HepG2 (cell line): ENCODE results near the gene LRRC45. TPM values are rescaled to one million over a fixed set of nuclear protein-coding genes. Genes with fewer than 3 reads are reported as not detected.

Experiments used
- AGO2 ChIP-seq: fragments of 200-400 bp; formaldehyde crosslinking; optimal IDR thresholded peaks from 2 replicates; pipeline ENCODE3; 2017; ENCODE audit warnings: mild to moderate bottlenecking, low read depth, low read length, moderate library complexity
- CEBPZ ChIP-seq: IDR thresholded peaks from 2 replicates; pipeline ENCODE4 v1.6.1; 2012; ENCODE audit warnings: low read length, improper control_type of control experiment
- DR1 ChIP-seq: sonication (generic); formaldehyde crosslinking; IDR thresholded peaks from 2 replicates; pipeline ENCODE4 v1.8.0; 2021; ENCODE audit warnings: mild to moderate bottlenecking, missing genetic modification reagents, inconsistent platforms
- ETV5 ChIP-seq: IDR thresholded peaks from 2 replicates; pipeline ENCODE4 v1.6.1; 2018; ENCODE audit warnings: missing biosample characterization, missing genetic modification reagents, inconsistent platforms, borderline replicate concordance
- HNRNPH1 ChIP-seq: fragments of 200-400 bp; formaldehyde crosslinking; optimal IDR thresholded peaks from 2 replicates; pipeline ENCODE3; 2017; ENCODE audit warnings: mild to moderate bottlenecking, low read depth, low read length
- ISL2 ChIP-seq: sonication (generic); formaldehyde crosslinking; IDR thresholded peaks from 2 replicates; pipeline ENCODE4 v1.5.0; 2020; ENCODE audit warnings: missing genetic modification reagents
- KLF9 ChIP-seq: IDR thresholded peaks from 2 replicates; pipeline ENCODE4 v1.6.1; 2016; ENCODE audit warnings: low read depth
- MTF1 ChIP-seq: sonication (generic); formaldehyde crosslinking; IDR thresholded peaks from 2 replicates; pipeline ENCODE4 v1.5.0; 2020; ENCODE audit warnings: missing genetic modification reagents
- NBN ChIP-seq: fragments of 450-650 bp; conservative IDR thresholded peaks from 2 replicates; pipeline ENCODE4 v1.6.1; 2017
- NONO ChIP-seq, 2 experiments: fragments of 450-650 bp in 1 of 2; sonication (generic) in 1 of 2; formaldehyde crosslinking in 1 of 2; IDR thresholded peaks in 1 of 2; conservative IDR thresholded peaks in 1 of 2; 2 replicates each; pipeline versions ENCODE4 v1.6.1 to v1.8.0; 2017 to 2022; ENCODE audit warnings: mild to moderate bottlenecking in 1 of 2, missing genetic modification reagents in 1 of 2, moderate library complexity in 1 of 2
- PHF20 ChIP-seq: sonication (generic); formaldehyde crosslinking; IDR thresholded peaks from 2 replicates; pipeline ENCODE4 v1.5.0; 2020; ENCODE audit warnings: mild to moderate bottlenecking, missing genetic modification reagents
- RBAK ChIP-seq: sonication (generic); formaldehyde crosslinking; IDR thresholded peaks from 2 replicates; pipeline ENCODE4 v1.5.1; 2020; ENCODE audit warnings: mild to moderate bottlenecking, missing genetic modification reagents
- SIX4 ChIP-seq: sonication (generic); formaldehyde crosslinking; IDR thresholded peaks from 2 replicates; pipeline ENCODE4 v1.4.0; 2020; ENCODE audit warnings: missing genetic modification reagents
- SMARCE1 ChIP-seq: fragments of 450-650 bp; IDR thresholded peaks from 2 replicates; pipeline ENCODE4 v1.6.1; 2017; ENCODE audit warnings: borderline replicate concordance
- ZBTB21 ChIP-seq: sonication (generic); formaldehyde crosslinking; IDR thresholded peaks from 2 replicates; pipeline ENCODE4 v1.4.0; 2020; ENCODE audit warnings: missing genetic modification reagents
- ZFP82 ChIP-seq: sonication (generic); formaldehyde crosslinking; IDR thresholded peaks from 2 replicates; pipeline ENCODE4 v1.5.1; 2020; ENCODE audit warnings: mild to moderate bottlenecking, missing genetic modification reagents, borderline replicate concordance
- ZNF136 ChIP-seq: sonication (generic); formaldehyde crosslinking; IDR thresholded peaks from 2 replicates; pipeline ENCODE4 v1.8.1; 2022; ENCODE audit warnings: low read depth, mild to moderate bottlenecking, moderate library complexity, missing genetic modification reagents
- ZNF232 ChIP-seq: sonication (generic); formaldehyde crosslinking; IDR thresholded peaks from 2 replicates; pipeline ENCODE4 v1.4.0; 2020; ENCODE audit warnings: missing genetic modification reagents, borderline replicate concordance
- ZNF503 ChIP-seq: sonication (generic); formaldehyde crosslinking; IDR thresholded peaks from 2 replicates; pipeline ENCODE4 v1.4.0; 2020; ENCODE audit warnings: missing genetic modification reagents
- ZNF619 ChIP-seq: sonication (generic); formaldehyde crosslinking; IDR thresholded peaks from 2 replicates; pipeline ENCODE4 v1.4.0; 2020; ENCODE audit warnings: mild to moderate bottlenecking, missing genetic modification reagents
- ZNF773 ChIP-seq: sonication (generic); formaldehyde crosslinking; IDR thresholded peaks from 2 replicates; pipeline ENCODE4 v1.4.0; 2020; ENCODE audit warnings: missing genetic modification reagents, borderline replicate concordance
- ZNF850 ChIP-seq: sonication (generic); formaldehyde crosslinking; conservative IDR thresholded peaks from 2 replicates; pipeline ENCODE4 v1.9.0; 2021; ENCODE audit warnings: mild to moderate bottlenecking, missing genetic modification reagents
- ZXDC ChIP-seq: sonication (generic); formaldehyde crosslinking; IDR thresholded peaks from 2 replicates; pipeline ENCODE4 v1.5.0; 2020; ENCODE audit warnings: mild to moderate bottlenecking, missing genetic modification reagents
- polyA plus RNA-seq, 8 experiments: library from polyadenylated mRNA; depleted of rRNA in 3 of 8; stranded (reverse) in 7 of 8; unstranded in 1 of 8; fragments of >200 nt; fragmentation: Illumina TruSeq in 4 of 8; extraction: Trizol in 4 of 8; gene quantifications; 2 replicates each; pipeline versions ENCODE4 v1.2.1 to v1.2.3, GENCODE V29; 2011 to 2016; ENCODE audit warnings: low read depth in 4 of 8, missing spikeins in 1 of 8, mixed read lengths in 1 of 8; ENCODE audit not compliant: insufficient read depth in 1 of 8
- total RNA-seq, 5 experiments: library from RNA; depleted of rRNA; stranded (reverse); fragments of >200 nt; fragmentation: Illumina TruSeq; extraction: Trizol; gene quantifications; 2 replicates each; pipeline ENCODE4 v1.2.3, GENCODE V29; 2016; ENCODE audit warnings: low read depth in 1 of 5

The LRRC45 gene
- total and polyA plus RNA-seq, 2 of the 13 experiments (the other 11 are each of a cell fraction or from before 2014, with no cell fraction given) = 11.6 to 48.1 TPM

GRCh38 chr17:82037889-82038195, 14.7 kb downstream of the LRRC45 start (continued):
- TF ChIP-seq ZFP82 (CRISPR knock-in tag) (peak; percentile 14; the same call in 1 of the 2 replicates), PHF20 (CRISPR knock-in tag) (no peak), ETV5 (no peak), KLF9 (no peak), CEBPZ (no peak), SMARCE1 (no peak), MTF1 (CRISPR knock-in tag) (no peak), ZNF232 (CRISPR knock-in tag) (no peak), ZXDC (CRISPR knock-in tag) (no peak), NBN (no peak), ISL2 (no peak), ZNF136 (CRISPR knock-in tag) (peak; percentile 31; the same call in 1 of the 2 replicates), ZBTB21 (CRISPR knock-in tag) (no peak), NONO (IDR thresholded peaks at IDR 0.05) (no peak), NONO (CRISPR knock-in tag; conservative IDR thresholded peaks at IDR 0.05) (no peak), ZNF503 (CRISPR knock-in tag) (no peak), SIX4 (CRISPR knock-in tag) (no peak), AGO2 (no peak), RBAK (CRISPR knock-in tag) (no peak), ZNF773 (CRISPR knock-in tag) (no peak), ZNF850 (CRISPR knock-in tag) (no peak), ZNF619 (CRISPR knock-in tag) (no peak), DR1 (CRISPR knock-in tag) (no peak), HNRNPH1 (no peak)
